Stimulated activated CD4-positive, alpha-beta T cell treated with anti-CD3 and anti-CD28 coated beads, Interleukin-15, amount 100 ng/mL, for 48 hours (primary cell): ENCODE data around the gene TBATA.

Experiments
- DNase-seq, 2 donors: peaks; one replicate each; pipeline ENCODE4 v3.0.0-alpha.2; 2020; ENCODE audit warnings: low read depth in 2 of 2

The TBATA gene

DNA sequence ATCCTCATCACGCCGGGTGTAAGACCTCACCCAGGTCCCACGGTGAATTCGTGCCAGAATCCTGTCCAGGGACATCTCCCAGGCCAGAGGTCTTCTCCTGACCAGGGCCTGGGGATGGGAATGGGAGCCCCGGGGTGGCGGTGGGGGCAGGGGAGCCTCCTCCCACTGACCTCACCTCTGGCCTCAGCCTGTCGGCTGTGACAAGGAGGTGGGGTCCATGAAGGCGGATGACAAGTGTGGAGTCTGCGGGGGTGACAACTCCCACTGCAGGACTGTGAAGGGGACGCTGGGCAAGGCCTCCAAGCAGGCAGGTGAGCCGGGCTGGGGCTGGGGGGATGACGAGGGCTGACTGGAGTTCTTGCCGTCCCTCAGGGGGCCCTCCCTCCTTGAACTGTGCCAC lies 41.3 kb downstream of the TBATA start:
- DNase-seq: no peak

DNA sequence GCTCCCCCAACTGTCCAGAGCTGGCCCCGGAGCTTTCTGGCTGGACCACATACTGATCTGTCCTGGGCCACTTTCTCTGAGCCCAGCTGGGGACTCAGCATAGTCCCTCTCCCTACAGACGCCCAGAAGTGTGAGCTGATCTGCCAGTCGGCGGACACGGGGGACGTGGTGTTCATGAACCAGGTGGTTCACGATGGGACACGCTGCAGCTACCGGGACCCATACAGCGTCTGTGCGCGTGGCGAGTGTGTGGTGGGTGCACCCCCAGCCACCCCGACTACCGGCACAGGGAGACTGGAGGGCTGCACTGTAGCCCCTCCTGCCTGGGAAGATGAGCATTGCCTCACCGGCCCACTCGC lies 41.8 kb downstream of the TBATA start:
- no peak for DNase-seq

DNA sequence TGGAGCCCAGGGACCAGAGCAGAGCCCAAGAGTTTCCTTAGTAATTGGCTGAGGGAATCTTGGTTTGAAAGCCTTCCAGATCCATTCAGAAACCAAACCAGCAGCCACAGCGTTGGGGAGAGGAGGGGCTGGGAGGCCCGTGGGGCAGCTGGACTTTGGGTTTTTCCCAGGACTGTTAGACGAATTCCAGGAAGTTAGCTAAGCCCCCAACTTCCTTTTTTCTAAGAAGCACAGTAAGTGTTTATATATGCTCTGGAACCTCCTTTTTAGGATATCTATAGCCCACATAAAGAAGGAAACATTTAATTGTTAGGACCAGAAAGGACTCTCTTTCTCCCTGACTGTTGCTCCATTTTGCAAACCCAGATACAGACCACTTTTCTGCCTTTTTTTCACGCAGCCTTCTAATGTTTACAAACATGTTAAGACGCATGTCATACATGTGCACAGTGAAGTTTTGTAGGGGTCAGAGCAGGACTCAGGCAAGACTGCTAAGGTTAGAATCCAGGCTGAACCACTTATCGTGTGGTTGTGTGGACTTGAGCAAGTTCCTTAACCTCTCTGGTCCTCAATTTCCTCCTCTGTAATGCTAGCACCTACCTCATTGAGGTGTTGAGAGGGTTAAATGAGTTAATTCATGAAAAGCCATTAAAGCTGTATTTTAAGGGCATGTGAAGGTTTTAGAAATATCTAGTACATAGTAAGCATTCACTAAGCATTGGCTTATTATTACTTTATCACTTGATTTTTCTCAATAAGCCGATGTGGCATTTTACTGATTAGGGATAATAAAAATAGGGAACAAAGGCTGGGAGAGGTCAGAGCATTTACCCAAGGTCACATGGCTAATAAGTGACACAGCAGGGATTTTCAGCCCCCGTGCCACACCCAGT lies 42.4 kb downstream of the TBATA start:
- DNase-seq: no peak

DNA sequence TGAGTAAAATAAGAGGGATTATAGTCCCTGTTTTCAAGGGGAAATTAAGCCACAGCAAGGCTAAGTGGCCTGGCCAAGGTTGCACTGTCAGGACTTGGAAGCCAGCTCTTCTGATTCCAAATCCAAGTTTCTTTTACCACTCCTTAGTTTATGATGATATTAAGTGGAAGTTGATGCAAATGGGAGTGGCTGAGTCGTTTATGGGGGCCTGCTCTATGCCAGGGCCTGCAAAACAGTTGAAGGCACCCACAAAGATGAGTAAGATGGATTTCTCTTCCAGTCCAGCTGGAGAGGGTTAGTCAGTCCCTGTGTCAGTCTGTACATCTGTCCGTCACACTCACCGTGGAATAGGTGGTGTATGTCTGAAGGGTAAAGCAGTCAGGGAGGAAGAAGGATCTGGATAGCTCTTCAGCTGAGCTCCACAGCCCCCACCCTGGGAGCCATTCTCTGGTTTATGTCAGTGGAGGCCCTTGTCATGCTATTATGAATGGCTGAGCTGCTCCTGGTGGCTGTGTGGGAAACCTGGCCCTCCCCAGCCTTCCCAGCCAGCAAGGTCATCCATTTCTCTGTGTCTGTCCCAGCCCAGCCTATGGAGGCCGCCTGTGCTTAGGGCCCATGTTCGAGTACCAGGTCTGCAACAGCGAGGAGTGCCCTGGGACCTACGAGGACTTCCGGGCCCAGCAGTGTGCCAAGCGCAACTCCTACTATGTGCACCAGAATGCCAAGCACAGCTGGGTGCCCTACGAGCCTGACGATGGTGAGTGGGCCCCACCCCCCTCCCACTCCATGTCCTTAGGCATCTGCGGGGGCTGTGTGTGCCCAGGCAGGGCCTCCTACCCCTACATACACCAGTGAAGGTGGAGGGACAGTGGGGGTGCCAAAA lies 44.5 kb downstream of the TBATA start:
- no peak for DNase-seq

DNA sequence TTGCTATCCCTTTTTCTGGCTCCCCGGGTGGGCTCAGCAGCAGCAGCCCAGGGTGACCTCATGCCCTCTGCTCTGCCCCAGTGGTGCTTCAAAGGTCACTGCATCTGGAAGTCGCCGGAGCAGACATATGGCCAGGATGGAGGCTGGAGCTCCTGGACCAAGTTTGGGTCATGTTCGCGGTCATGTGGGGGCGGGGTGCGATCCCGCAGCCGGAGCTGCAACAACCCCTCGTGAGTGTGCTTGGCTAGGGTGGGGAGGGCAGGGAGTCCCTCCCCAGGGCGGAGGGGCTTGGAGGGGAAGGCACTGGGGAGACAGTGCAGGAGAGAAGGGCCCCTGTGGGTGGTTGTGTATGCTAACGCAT lies 46.4 kb downstream of the TBATA start:
- DNase-seq: no peak

DNA sequence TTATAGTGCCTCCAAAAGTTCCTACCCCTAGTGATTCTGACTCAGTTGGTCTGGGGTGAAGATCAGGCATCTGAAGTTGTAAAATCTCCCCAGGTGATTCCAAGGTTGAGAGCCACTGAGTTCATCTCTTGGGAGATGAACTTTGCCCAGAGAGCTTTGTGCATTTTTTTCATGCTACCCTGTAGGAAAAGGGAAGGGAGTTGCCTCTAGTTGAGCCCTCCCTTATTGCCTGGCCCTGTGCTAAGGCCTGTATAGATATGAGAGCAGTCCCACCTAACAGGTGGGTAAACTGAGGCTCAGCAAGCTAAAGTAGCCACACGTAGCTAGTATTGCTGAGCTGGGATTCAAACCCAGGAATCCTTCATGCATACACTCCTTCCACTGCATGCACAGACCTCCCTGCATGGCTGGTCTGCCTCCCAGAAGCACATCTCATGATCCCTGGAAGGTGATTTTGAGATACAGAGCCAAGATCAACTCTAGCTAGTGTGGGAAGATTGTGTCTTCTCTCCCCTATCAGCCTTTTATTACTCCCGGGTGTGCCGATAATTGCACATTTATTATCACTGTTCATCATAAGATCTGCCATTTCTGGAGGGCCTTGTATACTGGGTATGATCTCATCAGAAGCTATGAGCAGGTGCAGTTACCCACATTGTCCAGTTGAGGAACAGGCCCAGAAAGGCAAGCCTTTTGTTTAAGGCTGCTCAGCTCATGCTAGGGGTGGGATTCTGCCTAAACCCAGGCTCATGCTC lies 47.0 kb downstream of the TBATA start:
- DNase-seq: no peak

DNA sequence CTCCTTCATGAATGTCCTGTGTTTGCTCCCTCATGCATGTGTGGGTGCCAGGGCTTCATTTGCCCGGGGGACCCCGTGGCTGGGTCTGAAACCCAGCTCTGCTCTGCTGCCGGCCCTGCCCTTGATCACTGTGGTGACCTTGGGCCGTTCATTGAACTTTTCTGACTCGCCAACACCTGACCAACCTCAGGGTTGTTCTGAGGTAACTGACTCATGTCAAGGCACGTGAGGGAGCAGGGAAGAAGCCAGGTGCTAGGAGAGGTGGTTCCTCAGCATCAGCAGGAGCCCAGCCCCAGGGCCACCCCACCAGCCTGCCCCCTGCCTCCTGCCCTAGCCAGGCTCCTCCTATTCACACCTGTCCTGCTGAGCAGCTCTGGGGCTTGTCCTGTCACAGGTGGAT lies 47.9 kb downstream of the TBATA start:
- DNase-seq: no peak

DNA sequence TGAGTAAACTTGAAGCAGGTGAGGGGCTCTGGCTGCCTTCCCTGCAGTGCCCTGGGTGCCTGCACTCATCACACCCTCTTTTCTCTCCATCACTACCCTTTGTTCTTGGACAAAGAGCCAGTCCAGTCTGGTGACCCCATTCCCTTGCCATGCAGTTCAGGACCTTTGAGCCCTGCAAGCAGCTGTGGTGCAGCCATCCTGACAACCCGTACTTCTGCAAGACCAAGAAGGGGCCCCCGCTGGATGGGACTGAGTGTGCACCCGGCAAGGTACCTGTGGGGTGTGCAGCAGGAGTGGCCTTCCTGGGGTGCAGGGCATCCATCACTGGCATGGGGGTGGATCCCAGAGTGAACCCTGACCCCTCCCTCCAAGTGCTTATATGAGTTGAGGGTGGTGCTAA lies 48.7 kb downstream of the TBATA start:
- DNase-seq: no peak

DNA sequence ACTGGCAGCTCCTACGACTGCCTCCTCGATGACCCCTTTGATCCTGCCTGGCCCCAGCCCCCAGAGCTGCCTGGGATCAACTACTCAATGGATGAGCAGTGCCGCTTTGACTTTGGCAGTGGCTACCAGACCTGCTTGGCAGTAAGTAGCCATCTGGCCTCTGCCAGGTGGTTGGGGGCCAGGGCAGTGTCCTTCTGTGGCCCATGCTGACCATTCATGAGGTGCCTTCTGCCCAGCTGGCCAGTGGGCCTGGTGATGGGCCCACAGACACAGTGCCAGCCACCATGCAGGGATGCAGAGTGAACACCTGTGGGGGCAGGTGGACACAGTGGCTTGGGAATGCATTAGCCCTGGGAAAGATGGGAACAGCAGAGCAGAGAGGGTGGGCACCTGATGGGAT lies 50.0 kb downstream of the TBATA start:
- DNase-seq: no peak

DNA sequence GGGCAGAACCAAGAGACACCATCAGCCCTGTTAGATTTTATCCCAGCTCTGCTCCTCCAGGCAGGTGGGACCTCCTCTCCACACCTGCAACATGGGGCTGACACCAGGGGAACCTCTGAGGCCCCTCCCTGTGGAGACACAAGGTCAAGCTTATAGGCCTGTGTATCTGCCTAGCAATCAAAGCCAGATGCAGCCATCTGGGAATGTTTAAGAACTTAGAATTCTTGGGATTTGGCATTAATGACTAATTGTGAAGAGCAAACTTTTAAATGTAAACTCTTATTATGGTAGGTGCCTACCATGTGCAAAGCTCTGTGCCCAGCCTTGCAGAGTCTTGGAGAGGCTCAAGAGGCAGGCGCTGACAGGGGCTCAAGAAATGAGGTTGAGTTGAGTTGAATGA lies 52.1 kb downstream of the TBATA start:
- DNase-seq: no peak

DNA sequence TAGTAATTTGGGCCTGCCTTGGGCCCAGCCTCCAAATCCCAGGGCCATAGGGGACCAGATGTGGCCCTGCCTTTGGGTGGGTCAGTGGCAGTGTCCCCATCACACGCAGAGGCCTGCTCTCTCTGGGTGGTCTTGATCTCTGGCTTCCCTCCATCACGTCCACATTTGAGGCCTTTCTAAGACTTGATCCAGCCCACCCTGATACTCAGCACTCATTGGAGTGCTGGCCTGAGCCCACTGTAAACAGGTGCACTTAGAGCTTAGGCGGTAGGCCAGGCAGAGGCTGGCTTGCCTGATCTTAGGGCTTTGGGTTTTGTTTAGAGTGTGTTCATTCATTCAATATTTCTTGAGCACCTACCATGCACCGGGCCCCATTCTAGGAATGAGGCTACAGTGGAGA lies 52.6 kb downstream of the TBATA start:
- DNase-seq: no peak

DNA sequence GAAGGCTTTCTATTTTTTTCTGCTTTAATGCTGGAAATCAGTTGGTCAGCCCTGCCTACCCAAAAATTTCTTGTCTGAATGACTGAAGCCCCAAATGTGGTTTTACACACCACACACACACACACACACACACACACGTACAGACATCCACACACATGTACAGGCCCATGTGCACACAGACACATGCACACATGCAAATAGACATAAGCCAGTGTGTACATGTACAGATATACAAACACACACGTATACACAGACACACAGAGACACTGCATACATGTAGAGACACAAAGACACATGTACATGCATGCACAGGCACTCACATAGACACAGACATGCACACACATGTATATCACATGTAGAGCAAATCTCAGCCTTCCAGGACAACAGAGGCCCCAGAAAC lies 54.2 kb downstream of the TBATA start:
- DNase-seq: no peak

DNA sequence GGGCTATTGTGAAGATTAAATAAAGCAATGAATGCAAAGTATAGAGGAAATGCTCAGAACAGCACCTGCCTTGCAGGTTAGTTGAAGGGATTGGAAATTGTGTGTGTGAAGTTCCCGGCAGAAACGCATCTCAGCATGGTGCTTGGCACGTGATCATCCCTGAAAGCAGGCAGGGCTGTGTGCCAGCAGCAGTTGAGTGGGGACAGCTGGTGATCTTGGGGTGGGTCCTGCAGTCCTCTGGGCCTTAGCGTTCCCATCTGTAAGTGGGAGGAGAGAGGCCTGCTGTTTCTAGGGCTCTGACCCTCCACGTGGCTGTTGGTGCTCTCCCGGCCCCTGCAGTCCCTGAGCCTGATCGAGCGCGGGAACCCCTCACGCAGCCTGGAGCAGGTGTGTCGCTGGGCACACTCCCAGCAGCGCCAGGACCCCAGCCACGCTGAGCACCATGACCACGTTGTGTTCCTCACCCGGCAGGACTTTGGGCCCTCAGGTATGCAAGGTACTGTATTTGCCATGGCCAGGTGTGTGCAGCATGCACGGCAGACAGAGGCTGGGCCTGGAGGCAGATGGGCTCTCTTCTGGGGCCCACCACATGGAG lies 55.3 kb downstream of the TBATA start:
- no peak for DNase-seq

DNA sequence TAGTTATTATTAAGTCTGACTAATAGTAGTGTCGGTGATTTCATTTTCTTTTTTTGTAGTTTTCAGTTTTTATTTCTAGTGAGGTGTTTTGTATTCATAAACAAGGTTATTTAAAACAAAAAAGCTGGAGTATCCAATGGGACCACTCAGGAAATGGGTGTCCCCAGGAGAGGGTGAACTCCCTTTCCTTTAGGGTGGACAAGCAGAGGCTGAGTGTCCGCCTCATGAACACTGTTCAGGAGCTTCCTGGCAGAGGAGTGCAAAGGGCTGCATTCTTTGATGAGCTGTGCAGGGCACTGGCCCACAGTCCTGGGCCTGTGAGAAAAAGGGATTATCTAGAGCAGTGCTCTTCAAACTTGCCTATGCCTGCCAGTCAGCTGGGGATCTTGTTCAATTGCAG lies 56.8 kb downstream of the TBATA start:
- DNase-seq: no peak

DNA sequence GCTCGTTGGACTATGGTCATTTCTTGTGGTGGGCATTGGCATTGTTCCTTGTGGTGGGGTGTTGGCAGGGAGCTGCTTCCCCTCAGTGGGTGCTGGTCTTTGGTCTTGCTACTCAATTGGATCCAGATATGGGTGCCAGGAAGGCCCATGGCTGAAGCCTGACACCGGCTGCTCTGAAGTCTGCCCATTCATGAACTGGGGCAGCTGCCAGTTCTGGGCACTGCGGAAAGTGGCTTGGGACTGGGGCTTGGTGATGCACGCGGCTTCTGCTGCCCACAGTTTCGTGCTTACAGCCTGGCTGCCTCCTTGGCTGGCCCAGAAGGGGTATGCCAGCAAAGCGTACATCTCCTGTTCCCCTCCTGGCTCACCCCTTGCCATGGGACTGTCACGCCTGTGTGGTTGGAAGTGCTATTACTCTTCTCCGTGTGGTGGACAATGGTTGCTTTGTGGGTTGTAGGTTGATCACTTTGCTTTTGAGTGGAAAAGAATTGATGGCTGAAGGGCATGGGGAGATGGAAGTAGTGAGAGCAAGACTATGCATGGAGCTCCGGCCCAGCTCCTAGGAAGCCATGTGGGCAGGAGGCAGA lies 58.2 kb downstream of the TBATA start:
- no peak for DNase-seq

DNA sequence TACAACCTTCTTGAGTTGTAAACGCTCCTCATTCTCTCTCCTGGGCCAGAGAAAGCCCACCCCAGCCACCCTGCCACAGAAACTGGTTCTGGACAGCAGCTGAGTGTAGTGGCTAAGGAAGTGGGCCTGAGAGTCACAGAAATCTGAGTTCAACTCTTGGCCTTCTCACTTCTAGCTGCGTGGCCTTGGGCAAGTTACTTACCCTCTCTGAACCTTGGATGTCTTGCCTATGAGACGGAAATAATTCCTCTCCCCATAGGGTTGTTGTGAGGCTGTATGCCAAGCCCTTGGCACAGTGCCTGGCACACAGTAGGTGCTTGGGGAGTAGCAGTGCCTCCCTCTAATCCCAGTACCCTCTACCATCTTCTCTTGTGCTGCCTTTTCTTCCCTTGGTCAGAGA lies 61.4 kb downstream of the TBATA start:
- DNase-seq: no peak

DNA sequence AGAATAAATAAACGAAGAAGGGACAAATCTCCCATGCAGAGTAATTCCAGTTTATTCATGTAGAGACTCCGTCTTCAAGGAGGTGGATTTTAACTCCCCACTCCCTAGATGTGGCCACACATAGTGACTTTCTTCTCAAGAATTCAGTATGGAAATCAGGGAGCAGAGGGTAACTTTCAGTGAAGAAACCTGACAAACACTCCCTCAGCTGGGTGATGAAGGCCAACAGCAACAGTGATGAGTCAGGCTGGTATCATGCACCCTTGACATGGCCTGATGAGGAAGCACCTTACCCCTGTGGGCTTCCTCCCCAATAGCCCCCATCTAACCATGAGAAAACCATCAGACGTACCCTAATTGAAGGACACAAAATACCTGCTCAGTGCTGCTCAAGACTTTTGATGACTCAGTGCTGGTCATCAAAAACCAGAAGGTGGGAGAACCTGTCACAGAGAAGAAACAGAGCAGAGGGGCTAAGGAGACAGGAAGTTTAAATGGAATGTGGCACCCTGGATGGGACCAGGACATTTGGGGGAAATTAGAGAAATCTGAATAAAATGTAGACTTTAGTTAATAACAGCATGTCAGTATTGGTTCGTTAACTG lies 62.3 kb downstream of the TBATA start:
- no peak for DNase-seq
